ENCODE results near the gene TM9SF4.

Gene TM9SF4

DNA sequence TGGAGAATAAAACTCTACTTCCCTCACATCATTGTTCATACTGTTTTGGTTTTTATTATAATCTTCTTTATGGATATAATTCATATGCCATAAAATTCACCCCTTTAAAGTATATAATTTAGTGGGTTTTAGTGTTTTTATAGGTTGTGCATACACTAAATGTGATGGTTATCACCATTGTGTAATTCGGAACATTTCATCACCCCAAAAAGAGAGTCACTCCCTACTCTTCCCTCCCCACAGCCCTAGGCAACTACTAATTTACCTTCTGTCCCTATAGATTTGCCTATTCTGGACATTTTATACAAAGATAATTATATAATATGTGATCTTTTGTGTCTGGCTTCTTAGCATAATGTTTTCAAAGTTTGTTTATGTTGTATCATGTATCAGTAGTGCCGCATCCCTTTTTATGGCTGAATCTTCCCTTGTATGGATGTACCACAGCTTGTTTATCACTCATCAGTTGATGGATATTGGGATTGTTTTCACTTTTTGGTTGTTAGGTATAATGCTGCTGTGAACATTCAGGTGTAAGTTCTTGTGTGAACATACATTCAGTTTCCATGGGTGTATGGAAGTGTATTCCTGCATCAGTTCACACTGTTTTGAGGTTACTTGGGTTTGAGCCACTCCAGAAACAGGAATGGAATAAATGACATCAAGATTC is 4.2 kb downstream of the TM9SF4 start:
- TF ChIP-seq EGR1 (IDR thresholded peaks at IDR 0.05) (no peak), CEBPB (IDR thresholded peaks at IDR 0.05) (no peak), TCF12 (IDR thresholded peaks at IDR 0.05; ENCODE audit: low read depth) (no peak), FOXM1 (IDR thresholded peaks at IDR 0.05; ENCODE audit: borderline replicate concordance, low read depth) (no peak), RAD21 (IDR thresholded peaks at IDR 0.05; ENCODE audit: low read depth) (no peak), YY1 (IDR thresholded peaks at IDR 0.05; ENCODE audit: low read depth) (no peak), TAF1 (IDR thresholded peaks at IDR 0.05; ENCODE audit: low read depth) (no peak), TEAD4 (IDR thresholded peaks at IDR 0.05) (no peak), CREB1 (IDR thresholded peaks at IDR 0.05; ENCODE audit: low read depth) (no peak), ZBTB7A (IDR thresholded peaks at IDR 0.05; ENCODE audit: low read depth) (no peak), EP300 (IDR thresholded peaks at IDR 0.05; ENCODE audit: borderline replicate concordance) (no peak), NFIC (IDR thresholded peaks at IDR 0.05) (no peak)
- TF ChIP-seq, protein P1, sequence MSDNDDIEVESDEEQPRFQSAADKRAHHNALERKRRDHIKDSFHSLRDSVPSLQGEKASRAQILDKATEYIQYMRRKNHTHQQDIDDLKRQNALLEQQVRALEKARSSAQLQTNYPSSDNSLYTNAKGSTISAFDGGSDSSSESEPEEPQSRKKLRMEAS (IDR thresholded peaks at IDR 0.05): no peak
- TF ChIP-seq, protein P2, sequence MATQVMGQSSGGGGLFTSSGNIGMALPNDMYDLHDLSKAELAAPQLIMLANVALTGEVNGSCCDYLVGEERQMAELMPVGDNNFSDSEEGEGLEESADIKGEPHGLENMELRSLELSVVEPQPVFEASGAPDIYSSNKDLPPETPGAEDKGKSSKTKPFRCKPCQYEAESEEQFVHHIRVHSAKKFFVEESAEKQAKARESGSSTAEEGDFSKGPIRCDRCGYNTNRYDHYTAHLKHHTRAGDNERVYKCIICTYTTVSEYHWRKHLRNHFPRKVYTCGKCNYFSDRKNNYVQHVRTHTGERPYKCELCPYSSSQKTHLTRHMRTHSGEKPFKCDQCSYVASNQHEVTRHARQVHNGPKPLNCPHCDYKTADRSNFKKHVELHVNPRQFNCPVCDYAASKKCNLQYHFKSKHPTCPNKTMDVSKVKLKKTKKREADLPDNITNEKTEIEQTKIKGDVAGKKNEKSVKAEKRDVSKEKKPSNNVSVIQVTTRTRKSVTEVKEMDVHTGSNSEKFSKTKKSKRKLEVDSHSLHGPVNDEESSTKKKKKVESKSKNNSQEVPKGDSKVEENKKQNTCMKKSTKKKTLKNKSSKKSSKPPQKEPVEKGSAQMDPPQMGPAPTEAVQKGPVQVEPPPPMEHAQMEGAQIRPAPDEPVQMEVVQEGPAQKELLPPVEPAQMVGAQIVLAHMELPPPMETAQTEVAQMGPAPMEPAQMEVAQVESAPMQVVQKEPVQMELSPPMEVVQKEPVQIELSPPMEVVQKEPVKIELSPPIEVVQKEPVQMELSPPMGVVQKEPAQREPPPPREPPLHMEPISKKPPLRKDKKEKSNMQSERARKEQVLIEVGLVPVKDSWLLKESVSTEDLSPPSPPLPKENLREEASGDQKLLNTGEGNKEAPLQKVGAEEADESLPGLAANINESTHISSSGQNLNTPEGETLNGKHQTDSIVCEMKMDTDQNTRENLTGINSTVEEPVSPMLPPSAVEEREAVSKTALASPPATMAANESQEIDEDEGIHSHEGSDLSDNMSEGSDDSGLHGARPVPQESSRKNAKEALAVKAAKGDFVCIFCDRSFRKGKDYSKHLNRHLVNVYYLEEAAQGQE (IDR thresholded peaks at IDR 0.05; ENCODE audit: low read depth): no peak
- TF ChIP-seq, protein P3, sequence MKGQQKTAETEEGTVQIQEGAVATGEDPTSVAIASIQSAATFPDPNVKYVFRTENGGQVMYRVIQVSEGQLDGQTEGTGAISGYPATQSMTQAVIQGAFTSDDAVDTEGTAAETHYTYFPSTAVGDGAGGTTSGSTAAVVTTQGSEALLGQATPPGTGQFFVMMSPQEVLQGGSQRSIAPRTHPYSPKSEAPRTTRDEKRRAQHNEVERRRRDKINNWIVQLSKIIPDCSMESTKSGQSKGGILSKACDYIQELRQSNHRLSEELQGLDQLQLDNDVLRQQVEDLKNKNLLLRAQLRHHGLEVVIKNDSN (IDR thresholded peaks at IDR 0.05): no peak

DNA sequence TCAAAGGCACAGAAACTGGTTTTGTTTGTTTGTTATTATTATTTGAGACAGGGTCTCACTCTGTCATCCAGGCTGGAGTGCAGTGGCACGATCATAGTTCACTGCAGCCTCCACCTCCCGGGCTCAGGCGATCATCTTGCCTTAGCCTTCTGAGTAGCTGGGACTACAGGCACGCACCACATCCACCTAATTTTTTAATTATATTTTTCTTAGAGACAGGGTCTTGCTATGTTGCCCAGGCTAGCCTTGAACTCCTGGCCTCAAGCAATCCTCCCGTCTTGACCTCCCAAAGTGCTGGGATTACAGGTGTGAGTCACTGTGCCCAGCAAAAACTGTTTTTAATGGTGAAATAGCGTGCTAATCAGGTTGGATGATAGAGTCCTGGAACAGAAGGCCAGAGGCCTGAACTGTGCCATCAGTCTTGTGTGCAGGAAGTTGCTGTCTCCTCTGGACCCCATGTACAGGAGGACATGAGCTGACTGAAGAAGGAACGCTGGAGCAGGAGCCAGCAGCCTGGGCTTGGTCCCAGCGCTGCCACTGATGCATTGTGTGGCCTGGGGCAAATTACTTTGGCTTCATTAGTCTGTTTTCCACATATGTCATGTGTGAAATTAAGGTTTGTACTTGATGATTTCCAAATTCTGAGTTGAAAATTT is 4.9 kb downstream of the TM9SF4 start:
- TF ChIP-seq ZBTB7A (IDR thresholded peaks at IDR 0.05; ENCODE audit: low read depth) (no peak), TEAD4 (IDR thresholded peaks at IDR 0.05) (no peak), CREB1 (IDR thresholded peaks at IDR 0.05; ENCODE audit: low read depth) (no peak), CEBPB (IDR thresholded peaks at IDR 0.05) (no peak), EGR1 (IDR thresholded peaks at IDR 0.05) (no peak), RAD21 (IDR thresholded peaks at IDR 0.05; ENCODE audit: low read depth) (no peak), NFIC (IDR thresholded peaks at IDR 0.05) (no peak), EP300 (IDR thresholded peaks at IDR 0.05; ENCODE audit: borderline replicate concordance) (no peak), FOXM1 (IDR thresholded peaks at IDR 0.05; ENCODE audit: borderline replicate concordance, low read depth) (no peak), TCF12 (IDR thresholded peaks at IDR 0.05; ENCODE audit: low read depth) (no peak), TAF1 (IDR thresholded peaks at IDR 0.05; ENCODE audit: low read depth) (no peak), YY1 (IDR thresholded peaks at IDR 0.05; ENCODE audit: low read depth) (no peak)
- TF ChIP-seq, protein P3 (IDR thresholded peaks at IDR 0.05): no peak
- TF ChIP-seq, protein P2 (IDR thresholded peaks at IDR 0.05; ENCODE audit: low read depth): no peak
- TF ChIP-seq, protein P1 (IDR thresholded peaks at IDR 0.05): no peak

DNA sequence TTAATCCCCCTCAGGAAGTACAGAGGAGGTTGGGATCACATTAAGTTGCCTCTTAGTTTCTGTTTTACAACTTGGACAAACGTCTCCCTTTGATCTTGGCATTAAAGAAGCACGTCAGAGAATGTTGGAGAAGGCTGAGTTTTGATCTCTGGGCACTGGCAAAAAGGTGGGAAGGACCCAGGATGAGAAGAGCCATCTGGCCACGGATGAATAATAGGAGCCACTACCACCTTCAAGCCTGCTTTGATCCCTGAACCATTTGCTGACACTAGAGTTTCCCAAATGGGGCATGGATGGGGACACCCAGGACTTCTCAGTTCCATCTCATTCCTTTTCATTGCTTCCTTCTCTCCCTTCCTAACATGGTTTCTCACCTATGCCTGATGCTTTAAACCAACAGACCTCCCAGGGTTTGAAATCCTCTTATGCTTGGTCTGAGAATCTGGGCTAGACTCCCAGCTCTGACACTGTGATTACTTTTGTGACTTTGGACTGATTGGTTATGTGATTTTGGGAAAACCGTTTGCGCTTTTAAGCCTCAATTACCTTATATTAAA is 5.8 kb downstream of the TM9SF4 start:
- TF ChIP-seq EP300 (IDR thresholded peaks at IDR 0.05; ENCODE audit: borderline replicate concordance): no peak
- no peak for TF ChIP-seq NFIC (IDR thresholded peaks at IDR 0.05)
- TF ChIP-seq YY1 (IDR thresholded peaks at IDR 0.05; ENCODE audit: low read depth): no peak
- TF ChIP-seq TCF12 (IDR thresholded peaks at IDR 0.05; ENCODE audit: low read depth): no peak
- TF ChIP-seq, protein P2 (IDR thresholded peaks at IDR 0.05; ENCODE audit: low read depth): no peak
- TF ChIP-seq, protein P3 (IDR thresholded peaks at IDR 0.05): no peak
- no peak for TF ChIP-seq FOXM1 (IDR thresholded peaks at IDR 0.05; ENCODE audit: borderline replicate concordance, low read depth)
- no peak for TF ChIP-seq TAF1 (IDR thresholded peaks at IDR 0.05; ENCODE audit: low read depth)
- no peak for TF ChIP-seq CREB1 (IDR thresholded peaks at IDR 0.05; ENCODE audit: low read depth)
- TF ChIP-seq CEBPB (IDR thresholded peaks at IDR 0.05): no peak

All from Ishikawa (cell line).